Measurements from ENCODE around the gene SEMA7A. TPM values are rescaled to one million over a fixed set of nuclear protein-coding genes. Genes with fewer than 3 reads are reported as not detected.

The SEMA7A gene
- total and polyA plus RNA-seq, 4 donors: 0.54 to 4.1 (median 2.0) TPM

DNA sequence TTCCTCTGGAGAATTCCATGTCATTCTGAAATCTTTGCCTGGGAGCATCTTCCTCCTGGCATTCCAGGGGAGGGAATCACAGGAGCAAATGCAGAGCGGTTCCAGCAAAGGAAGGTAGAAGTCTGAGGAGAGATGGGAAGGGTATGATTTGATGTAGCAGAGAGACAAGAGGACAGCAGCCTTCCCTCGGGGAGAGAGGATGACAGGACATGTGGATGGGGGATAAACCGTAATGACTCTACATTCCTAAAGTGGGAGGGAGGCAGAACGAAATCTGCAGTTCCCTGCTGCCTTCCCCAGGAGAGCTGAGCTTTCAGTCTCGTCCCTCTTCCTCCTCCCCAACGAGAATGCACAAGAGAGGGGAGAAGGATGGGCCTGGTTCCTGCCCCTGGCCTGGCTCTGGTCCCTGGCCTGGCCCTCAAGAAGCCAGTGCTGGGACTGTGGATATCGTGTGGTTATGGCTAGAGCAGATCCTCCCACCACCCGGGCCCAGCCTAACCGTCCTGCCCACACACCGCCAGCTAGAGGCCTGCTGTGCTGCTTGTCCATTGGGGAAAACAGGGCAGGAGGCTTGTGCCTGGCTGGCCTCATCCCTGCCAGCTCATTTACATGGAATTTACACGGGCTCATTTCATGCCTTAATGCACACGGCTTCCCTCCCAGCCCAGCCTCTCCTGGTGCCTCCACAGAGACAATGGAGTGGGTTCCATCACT is 26.6 kb downstream of the SEMA7A start:
- no peak for DNase-seq
- H3K27me3 ChIP-seq (ENCODE audit: control insufficient read depth in 1 of 2, insufficient read depth in 2 of 2, low read length in 1 of 2): no peaks in the 10 kb centered on the region
- H3K4me1 ChIP-seq (ENCODE audit: control insufficient read depth in 1 of 2, insufficient read depth in 2 of 2, low read length in 2 of 2): no peaks in the 10 kb centered on the region
- intact Hi-C loops (cut with DNase I): no loop called here
- WGBS, 2 donors: 59 to 63% methylated on average over 11 to 12 of the region's 12 CpGs
- H3K27ac ChIP-seq (ENCODE audit: low read depth in 1 of 2, low read length in 2 of 2): no peak overlapping the region
- ATAC-seq (ENCODE audit: low FRiP score): no peak
- no peak overlapping the region for H3K4me3 ChIP-seq (ENCODE audit: low read length in 2 of 2)
- no peaks in the 10 kb centered on the region for H3K9me3 ChIP-seq (ENCODE audit: control insufficient read depth, low read length)
- no peaks in the 10 kb centered on the region for H3K36me3 ChIP-seq (ENCODE audit: control insufficient read depth in 1 of 2, insufficient read depth in 2 of 2, low read length in 1 of 2)

DNA sequence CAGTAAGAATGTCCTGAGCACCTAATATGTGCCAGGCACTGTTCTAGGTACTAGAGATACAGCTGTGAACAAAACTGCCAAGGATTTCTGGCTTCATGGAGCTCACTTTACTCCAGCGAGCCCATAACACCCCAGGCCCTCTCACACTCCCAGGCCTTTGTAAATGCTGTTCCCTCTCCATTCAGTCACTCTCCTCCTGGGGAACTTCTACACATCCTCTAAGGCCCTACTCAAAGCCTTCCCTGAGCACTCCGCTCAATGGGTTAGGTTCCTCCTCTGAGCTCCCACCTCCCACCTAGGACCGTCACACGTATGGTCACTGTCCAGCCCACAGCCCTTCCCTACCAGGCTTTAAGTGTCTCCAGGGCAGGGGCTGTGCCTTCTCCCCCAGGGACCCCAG is 27.2 kb downstream of the SEMA7A start:
- ATAC-seq (ENCODE audit: low FRiP score) (no peak), DNase-seq (no peak)
- no peak overlapping the region for H3K27ac ChIP-seq (ENCODE audit: low read depth in 1 of 2, low read length in 2 of 2)
- no peaks in the 10 kb centered on the region for H3K27me3 ChIP-seq (ENCODE audit: control insufficient read depth in 1 of 2, insufficient read depth in 2 of 2, low read length in 1 of 2)
- H3K4me1 ChIP-seq (ENCODE audit: control insufficient read depth in 1 of 2, insufficient read depth in 2 of 2, low read length in 2 of 2): no peaks in the 10 kb centered on the region
- 91 to 92% methylated on average over 4 of the region's 4 CpGs for WGBS, 2 donors
- H3K4me3 ChIP-seq (ENCODE audit: low read length in 2 of 2): no peak overlapping the region
- H3K9me3 ChIP-seq (ENCODE audit: control insufficient read depth, low read length): no peaks in the 10 kb centered on the region
- H3K36me3 ChIP-seq (ENCODE audit: control insufficient read depth in 1 of 2, insufficient read depth in 2 of 2, low read length in 1 of 2): no peaks in the 10 kb centered on the region
- intact Hi-C loops (cut with DNase I): no loop called here

DNA sequence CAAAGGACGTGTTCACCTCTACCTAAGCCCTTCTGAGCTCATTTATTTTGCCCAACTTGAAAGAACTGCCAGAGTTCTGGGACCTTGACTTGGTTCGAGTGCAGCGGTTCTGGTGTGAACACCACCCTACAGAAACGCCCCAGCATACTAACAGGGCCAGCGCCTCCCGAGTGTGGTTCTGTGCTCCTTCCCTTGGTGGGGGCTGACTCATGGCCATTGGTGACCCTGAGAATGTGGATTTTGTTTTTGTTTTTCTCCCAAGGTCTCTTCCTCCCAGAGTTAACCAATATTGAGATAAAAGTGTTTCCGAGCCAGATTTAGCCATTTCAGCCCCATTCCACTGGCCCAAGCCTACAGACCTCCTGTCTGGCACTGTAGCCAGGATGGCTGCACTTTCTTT is 27.9 kb downstream of the SEMA7A start:
- H3K36me3 ChIP-seq (ENCODE audit: control insufficient read depth in 1 of 2, insufficient read depth in 2 of 2, low read length in 1 of 2): no peaks in the 10 kb centered on the region
- no peaks in the 10 kb centered on the region for H3K27me3 ChIP-seq (ENCODE audit: control insufficient read depth in 1 of 2, insufficient read depth in 2 of 2, low read length in 1 of 2)
- intact Hi-C loops (cut with DNase I): no loop called here
- no peak for DNase-seq
- H3K4me1 ChIP-seq (ENCODE audit: control insufficient read depth in 1 of 2, insufficient read depth in 2 of 2, low read length in 2 of 2): no peaks in the 10 kb centered on the region
- WGBS, 2 donors: 89 to 93% methylated on average over 7 of the region's 7 CpGs
- H3K4me3 ChIP-seq (ENCODE audit: low read length in 2 of 2): no peak overlapping the region
- H3K9me3 ChIP-seq (ENCODE audit: control insufficient read depth, low read length): no peaks in the 10 kb centered on the region
- H3K27ac ChIP-seq (ENCODE audit: low read depth in 1 of 2, low read length in 2 of 2): no peak overlapping the region
- no peak for ATAC-seq (ENCODE audit: low FRiP score)

DNA sequence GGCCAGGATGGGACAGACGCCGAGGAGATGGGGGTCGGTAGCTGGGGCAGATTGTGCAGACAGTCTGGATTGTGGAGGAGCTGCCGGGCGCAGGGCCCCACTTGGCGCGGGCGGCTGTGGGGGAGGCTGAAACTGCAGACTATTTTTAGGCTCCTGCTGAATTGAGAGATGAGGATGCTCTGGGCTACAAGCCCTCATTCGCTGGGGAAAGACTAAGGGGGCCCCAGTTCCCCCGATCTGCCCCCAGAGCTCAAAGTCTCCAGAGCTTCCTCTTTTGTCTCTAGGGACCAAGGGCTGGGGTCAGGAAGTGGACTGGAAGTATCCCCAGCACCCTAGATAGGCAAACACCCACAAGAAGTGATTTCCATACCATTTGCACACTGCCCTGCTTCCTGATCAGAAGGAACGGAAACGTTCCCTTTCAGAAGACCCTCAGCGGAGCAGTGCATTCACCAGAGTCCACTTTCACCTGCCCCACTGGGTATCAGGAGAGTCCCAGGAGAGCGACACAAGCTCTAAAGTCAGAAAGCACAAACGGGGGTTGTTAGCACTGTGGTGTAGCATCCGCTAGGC is 29.7 kb downstream of the SEMA7A start:
- ATAC-seq (ENCODE audit: low FRiP score): no peak
- no peaks in the 10 kb centered on the region for H3K9me3 ChIP-seq (ENCODE audit: control insufficient read depth, low read length)
- H3K27ac ChIP-seq (ENCODE audit: low read depth in 1 of 2, low read length in 2 of 2): no peak overlapping the region
- DNase-seq: no peak
- H3K36me3 ChIP-seq (ENCODE audit: control insufficient read depth in 1 of 2, insufficient read depth in 2 of 2, low read length in 1 of 2): no peaks in the 10 kb centered on the region
- H3K27me3 ChIP-seq (ENCODE audit: control insufficient read depth in 1 of 2, insufficient read depth in 2 of 2, low read length in 1 of 2): no peaks in the 10 kb centered on the region
- H3K4me1 ChIP-seq (ENCODE audit: control insufficient read depth in 1 of 2, insufficient read depth in 2 of 2, low read length in 2 of 2): no peaks in the 10 kb centered on the region
- intact Hi-C loops (cut with DNase I): no loop called here
- WGBS, 2 donors: 32 to 34% methylated on average over 16 of the region's 16 CpGs
- no peak overlapping the region for H3K4me3 ChIP-seq (ENCODE audit: low read length in 2 of 2)

DNA sequence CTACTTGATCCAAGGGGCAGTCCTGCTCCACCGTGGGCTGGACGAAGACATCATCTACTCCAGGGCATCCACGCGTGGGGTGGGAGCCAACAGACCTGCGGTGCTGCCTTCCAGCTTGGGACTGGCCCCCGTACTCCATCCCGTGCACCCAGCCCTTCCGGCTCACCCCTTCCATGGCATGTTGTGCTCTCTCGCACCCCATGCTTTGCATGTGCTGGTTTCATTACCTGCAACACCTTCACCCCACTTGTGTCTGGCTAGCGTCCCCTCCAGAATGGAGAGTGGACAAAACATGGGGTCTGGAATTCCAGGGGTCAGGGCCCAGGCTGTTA is 30.2 kb downstream of the SEMA7A start:
- intact Hi-C loops (cut with DNase I): no loop called here
- ATAC-seq (ENCODE audit: low FRiP score) (no peak), DNase-seq (no peak)
- Histone ChIP-seq H3K9me3 (ENCODE audit: control insufficient read depth, low read length) (no peaks in the 10 kb centered on the region), H3K4me1 (ENCODE audit: control insufficient read depth in 1 of 2, insufficient read depth in 2 of 2, low read length in 2 of 2) (no peaks in the 10 kb centered on the region), H3K27me3 (ENCODE audit: control insufficient read depth in 1 of 2, insufficient read depth in 2 of 2, low read length in 1 of 2) (no peaks in the 10 kb centered on the region), H3K36me3 (ENCODE audit: control insufficient read depth in 1 of 2, insufficient read depth in 2 of 2, low read length in 1 of 2) (no peaks in the 10 kb centered on the region), H3K4me3 (ENCODE audit: low read length in 2 of 2) (no peak overlapping the region), H3K27ac (ENCODE audit: low read depth in 1 of 2, low read length in 2 of 2) (no peak overlapping the region)
- 73 to 76% methylated on average over 10 of the region's 10 CpGs for WGBS, 2 donors

DNA sequence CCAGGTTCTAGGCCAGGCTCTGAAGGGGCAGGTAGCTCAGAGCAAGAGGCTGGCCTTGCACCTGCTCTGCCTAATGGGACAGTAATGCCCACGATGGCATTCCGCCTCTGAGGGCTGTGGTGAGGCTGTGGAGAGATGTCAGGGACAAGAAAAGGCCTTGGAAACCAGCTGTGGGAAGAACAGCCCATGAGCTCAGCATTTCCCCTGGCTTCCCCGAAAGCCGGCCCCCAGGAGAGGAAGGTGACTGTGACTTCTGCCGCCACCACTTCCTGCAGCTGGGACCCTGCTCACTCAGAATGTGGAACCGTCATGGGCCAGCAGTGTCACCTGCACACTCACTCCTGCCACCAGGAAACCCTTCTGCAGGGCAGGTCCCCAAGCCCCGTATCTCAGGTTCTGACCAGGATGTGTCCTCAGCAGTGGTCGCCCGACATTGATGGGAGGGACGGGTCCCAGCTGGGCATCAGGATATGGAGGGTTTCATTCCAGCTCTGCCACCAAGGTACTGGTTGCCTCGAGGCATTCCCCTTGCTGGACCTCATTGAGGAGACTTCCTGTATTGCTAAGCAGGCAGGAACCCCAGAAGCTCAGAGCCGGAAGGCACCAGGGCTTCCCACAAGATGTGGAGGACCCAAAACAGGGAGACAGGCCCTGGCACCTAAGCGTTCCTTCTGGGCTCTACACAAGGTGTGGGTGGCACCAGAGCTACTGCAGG is 30.7 kb downstream of the SEMA7A start:
- no peak for ATAC-seq (ENCODE audit: low FRiP score)
- peak in 1 of 2 donors; percentile 63 for DNase-seq
- Histone ChIP-seq H3K27me3 (ENCODE audit: control insufficient read depth in 1 of 2, insufficient read depth in 2 of 2, low read length in 1 of 2) (no peaks in the 10 kb centered on the region), H3K27ac (ENCODE audit: low read depth in 1 of 2, low read length in 2 of 2) (no peak overlapping the region), H3K9me3 (ENCODE audit: control insufficient read depth, low read length) (no peaks in the 10 kb centered on the region), H3K4me1 (ENCODE audit: control insufficient read depth in 1 of 2, insufficient read depth in 2 of 2, low read length in 2 of 2) (no peaks in the 10 kb centered on the region), H3K4me3 (ENCODE audit: low read length in 2 of 2) (no peak overlapping the region), H3K36me3 (ENCODE audit: control insufficient read depth in 1 of 2, insufficient read depth in 2 of 2, low read length in 1 of 2) (no peaks in the 10 kb centered on the region)
- 84 to 87% methylated on average over 13 of the region's 13 CpGs for WGBS, 2 donors
- intact Hi-C loops (cut with DNase I): no loop called here

DNA sequence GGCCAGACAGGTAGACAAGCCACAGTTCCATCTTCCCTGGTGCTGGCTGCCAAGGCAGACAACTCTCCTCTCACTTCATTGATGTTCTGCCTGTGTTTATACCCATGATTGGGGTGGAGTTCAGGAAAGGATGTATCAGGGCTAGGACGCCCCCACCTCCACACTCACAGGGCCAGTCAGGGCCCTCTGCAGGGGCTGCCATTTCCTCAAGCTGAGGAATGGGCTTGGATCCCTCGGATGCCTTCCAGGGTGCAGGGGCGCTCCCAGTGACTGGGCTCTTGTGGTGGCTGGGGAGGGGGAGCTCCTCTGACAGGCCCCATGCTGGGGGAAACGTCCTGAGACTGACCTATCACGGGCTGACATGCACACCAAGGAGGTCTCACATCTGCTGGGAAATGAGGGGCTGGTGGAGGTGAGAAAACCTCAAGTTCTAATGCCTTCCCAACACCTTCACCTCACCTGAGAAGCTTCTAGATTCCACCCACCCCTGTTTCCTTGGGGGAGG is 31.4 kb downstream of the SEMA7A start:
- H3K4me1 ChIP-seq (ENCODE audit: control insufficient read depth in 1 of 2, insufficient read depth in 2 of 2, low read length in 2 of 2): no peaks in the 10 kb centered on the region
- no peak for DNase-seq

DNA sequence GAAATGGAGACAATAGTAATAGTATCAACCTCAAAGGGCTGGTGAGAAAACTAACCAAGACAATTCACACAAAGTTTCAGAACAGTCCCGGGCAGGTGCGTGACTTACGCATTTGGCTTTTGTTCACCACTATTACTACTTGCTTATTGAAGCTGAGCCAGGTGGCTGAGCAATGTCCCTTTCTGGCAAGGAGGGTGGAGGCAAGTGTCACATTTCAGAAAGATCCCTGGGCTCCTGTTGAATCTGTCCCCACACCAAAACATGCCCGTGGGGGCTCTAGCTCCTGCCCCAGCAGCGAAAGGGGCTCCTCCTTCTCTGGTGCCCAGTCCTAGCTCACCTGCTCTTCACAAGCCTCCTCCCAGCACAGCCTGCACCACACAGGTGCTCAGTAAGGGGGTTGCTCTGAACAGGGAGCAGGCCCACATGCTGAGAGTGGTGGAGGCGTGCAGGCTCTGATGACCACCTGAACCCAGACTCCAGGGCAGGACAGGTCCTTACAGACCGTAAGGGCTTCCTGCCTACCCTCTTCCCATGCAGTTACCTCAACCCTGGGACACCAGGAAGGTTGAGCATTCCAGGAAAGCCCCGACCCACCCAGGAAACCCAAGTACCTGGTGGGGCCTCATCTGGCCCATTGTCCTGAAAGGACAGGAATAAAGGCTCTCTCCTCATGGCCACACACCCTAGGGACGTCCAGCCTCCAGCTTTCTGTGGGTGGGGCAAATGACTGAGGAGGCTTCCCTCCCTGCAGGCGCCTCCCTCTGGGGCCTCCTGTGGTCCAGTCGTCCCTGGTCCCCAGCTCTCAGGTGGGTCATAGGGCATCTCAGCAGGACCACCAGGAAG is 32.6 kb downstream of the SEMA7A start:
- Histone ChIP-seq H3K36me3 (ENCODE audit: control insufficient read depth in 1 of 2, insufficient read depth in 2 of 2, low read length in 1 of 2) (no peaks in the 10 kb centered on the region), H3K27me3 (ENCODE audit: control insufficient read depth in 1 of 2, insufficient read depth in 2 of 2, low read length in 1 of 2) (no peaks in the 10 kb centered on the region), H3K4me3 (ENCODE audit: low read length in 2 of 2) (no peak overlapping the region), H3K4me1 (ENCODE audit: control insufficient read depth in 1 of 2, insufficient read depth in 2 of 2, low read length in 2 of 2) (no peaks in the 10 kb centered on the region), H3K9me3 (ENCODE audit: control insufficient read depth, low read length) (no peaks in the 10 kb centered on the region), H3K27ac (ENCODE audit: low read depth in 1 of 2, low read length in 2 of 2) (no peak overlapping the region)
- intact Hi-C loops (cut with DNase I): no loop called here
- ATAC-seq (ENCODE audit: low FRiP score): no peak
- DNase-seq: no peak
- 80% methylated on average over 11 of the region's 11 CpGs for WGBS, 2 donors

More for the DNA sequence above, 31.4 kb downstream of the SEMA7A start:
- Histone ChIP-seq H3K9me3 (ENCODE audit: control insufficient read depth, low read length) (no peaks in the 10 kb centered on the region), H3K27me3 (ENCODE audit: control insufficient read depth in 1 of 2, insufficient read depth in 2 of 2, low read length in 1 of 2) (no peaks in the 10 kb centered on the region), H3K36me3 (ENCODE audit: control insufficient read depth in 1 of 2, insufficient read depth in 2 of 2, low read length in 1 of 2) (no peaks in the 10 kb centered on the region), H3K4me3 (ENCODE audit: low read length in 2 of 2) (no peak overlapping the region), H3K27ac (ENCODE audit: low read depth in 1 of 2, low read length in 2 of 2) (no peak overlapping the region)
- no peak for ATAC-seq (ENCODE audit: low FRiP score)
- WGBS, 2 donors: 90 to 93% methylated on average over 5 of the region's 5 CpGs
- intact Hi-C loops (cut with DNase I): no loop called here
